Myocyte (in vitro differentiated cells): Measurements from ENCODE around the gene MSANTD2. TPM values are rescaled to one million over a fixed set of nuclear protein-coding genes. Genes with fewer than 3 reads are reported as not detected.

Experiments used
- DNase-seq: peaks from one replicate; pipeline ENCODE4 v3.0.0-alpha.2; 2012; ENCODE audit warnings: low read depth
- polyA plus RNA-seq: library from polyadenylated mRNA; unstranded; fragments of >200 nt; gene quantifications from one replicate; pipeline ENCODE4 v1.2.1, GENCODE V29; 2012; ENCODE audit warnings: missing spikeins
- total RNA-seq: library from RNA; depleted of rRNA; stranded (reverse); fragments of >200 nt; gene quantifications from 2 replicates; pipeline ENCODE4 v1.2.3, GENCODE V29; 2014

The MSANTD2 gene
- total RNA-seq, result 5.7 and 6.7 TPM in 2 replicates
- 4.2 TPM for polyA plus RNA-seq

DNA sequence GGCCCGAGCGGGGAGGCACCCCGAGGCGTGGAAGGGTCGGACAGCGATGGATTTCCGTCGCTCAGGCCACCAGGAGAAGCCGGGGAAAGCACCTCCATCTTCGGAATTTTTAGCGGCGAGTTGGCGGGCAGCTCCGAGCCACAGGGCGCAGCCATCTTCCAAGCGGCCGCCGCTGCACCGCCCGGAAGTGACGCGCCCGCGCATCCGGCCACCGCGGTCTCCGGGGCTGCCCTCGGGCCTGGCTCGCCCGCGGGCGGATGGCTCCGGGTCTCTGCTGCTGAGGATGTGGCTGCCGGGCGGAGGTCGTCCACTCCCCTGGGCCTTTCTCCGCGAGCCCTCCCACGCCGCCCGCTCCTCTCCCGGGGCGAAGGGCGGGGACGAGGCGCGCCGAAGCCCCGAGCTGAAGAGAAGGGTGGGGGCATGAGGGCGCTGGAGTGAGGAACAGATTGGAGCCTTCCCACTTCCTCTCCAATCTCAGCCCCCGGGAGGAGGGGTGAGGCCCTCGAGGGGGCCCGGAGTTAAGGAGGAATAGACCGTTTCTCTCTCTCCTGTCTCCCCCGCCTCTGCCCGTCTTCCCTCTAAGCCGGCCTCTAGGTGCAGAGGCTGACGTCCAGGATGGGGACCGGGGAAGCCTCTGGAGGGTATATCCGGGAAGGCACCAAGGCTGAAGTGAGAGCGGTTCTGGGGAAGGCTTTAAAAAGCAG is at the start of gene MSANTD2:
Gene MSANTD2 (minus strand): TSS at position 181 of the 704 bp plus-strand sequence. CDS start 26 bp downstream, at position 155.
- peak; percentile 85 for DNase-seq

DNA sequence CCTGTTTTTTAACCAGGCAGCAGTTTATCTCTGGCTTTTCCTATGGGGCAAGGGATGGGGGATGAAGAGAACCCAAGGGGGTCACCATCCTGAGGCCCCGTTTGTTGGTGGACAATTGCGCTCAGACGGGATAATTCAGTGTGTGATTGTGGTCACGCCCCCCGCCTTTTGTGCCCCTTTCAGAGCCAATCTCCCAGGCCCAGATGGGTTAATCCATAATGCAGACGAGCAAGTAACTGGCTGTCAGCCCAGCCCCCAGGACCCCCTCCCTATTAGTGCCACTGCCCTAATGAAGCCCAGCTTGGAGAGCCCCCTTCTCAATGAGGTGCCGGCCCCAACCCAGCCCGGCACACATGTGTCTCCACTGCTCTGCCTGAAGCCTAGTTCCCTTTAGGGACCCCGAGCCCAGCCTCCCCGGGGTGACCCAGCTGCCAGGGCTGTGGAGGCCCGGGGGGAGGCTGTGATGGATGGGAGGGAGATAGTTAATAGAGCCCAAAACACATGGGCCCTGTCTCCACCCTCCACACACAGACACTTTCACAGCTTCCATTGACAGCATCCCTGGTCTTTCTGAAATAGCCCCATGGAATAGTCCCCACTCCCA is 46.0 kb upstream of the MSANTD2 start:
- no peak for DNase-seq

DNA sequence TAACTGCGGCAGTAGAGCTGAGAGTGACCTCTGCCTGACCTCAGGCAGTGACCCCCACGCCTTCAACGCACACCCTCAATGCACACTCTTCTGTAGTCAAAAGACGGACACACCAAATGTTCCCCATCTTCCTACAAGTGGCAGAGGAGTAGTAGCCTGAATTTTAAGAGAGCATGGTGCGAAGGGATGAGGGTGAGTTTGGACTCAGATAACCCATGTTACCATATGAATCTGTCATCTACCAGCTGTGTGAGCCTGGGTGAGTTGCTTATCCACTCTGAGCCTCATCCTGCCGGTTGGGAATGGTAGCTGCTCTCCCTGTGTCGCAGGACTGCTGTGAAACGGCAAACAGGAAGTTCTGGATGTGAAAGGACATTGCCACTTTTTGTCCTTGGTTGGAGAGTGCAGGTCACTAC is 44.5 kb upstream of the MSANTD2 start:
- no peak for DNase-seq

DNA sequence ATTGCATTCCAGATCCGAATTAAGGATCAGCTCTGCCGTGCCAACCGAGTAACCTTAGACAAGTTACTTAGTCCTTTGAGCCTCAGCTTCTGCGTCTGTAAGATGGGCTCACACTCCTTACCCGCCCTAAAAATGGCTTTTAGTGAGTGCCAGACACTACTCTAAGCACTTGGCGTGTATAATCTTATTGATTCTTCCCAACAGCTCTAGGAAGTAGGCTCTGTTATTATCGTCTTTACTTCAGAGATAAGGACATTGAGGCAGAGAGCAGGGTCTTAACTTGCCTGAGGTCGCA is 43.4 kb upstream of the MSANTD2 start:
- no peak for DNase-seq

DNA sequence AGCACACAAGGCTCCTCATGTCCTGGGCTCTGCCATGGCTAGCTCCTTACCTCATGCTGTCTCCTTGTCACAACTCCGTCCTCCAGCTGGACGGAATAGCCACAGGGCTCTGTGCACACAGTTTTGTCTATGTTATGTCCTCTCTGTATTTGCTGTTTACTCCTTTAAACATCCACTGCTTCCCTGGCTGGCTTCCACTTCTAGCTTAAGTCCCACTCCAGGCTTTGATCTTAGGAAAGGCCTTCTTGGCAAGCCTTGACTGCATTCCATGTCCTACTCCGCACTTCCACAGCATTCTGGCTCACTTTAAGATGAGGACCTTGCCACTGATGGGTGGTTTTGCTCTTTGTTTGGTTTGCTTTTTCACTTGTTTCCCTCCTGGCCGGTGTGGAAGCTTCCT is 42.1 kb upstream of the MSANTD2 start:
- no peak for DNase-seq

DNA sequence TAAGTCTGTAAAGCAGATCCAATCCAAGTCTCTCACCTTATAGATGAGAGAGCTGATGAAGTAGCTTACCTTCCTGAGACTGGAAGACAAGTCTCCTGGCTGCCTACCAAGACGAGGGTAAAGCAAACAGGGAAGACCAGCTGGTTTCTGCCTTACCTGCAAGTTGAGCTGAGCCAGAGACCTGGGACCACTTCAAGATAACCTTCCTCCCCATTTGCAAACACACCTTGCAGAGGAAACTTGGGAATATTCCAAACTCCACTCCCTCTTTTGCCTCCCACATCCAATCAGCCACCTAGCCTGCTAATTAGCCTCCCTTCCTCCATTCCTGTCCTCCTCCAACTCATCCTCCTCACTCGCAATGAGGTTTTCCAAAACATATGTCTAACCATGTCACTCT is 41.6 kb upstream of the MSANTD2 start:
- DNase-seq, result no peak

DNA sequence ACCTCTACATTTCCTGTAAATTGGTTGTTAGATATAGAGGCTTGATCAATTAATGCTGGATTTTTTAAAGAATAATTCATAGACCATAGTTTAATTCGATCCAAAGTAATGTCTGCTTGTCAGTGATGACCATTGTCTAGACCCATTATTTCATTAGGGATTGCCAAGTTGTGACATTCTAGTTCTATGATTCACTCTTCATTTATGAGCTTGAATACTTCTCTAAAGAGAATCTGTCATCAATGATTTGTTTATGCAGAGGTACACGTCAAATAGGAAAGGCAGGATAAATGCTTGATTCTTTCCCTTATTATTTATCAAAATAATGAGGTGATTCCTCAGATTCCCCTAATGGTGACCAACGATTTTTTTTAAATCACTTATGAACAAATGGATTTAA is 41.0 kb upstream of the MSANTD2 start:
- DNase-seq, result no peak

DNA sequence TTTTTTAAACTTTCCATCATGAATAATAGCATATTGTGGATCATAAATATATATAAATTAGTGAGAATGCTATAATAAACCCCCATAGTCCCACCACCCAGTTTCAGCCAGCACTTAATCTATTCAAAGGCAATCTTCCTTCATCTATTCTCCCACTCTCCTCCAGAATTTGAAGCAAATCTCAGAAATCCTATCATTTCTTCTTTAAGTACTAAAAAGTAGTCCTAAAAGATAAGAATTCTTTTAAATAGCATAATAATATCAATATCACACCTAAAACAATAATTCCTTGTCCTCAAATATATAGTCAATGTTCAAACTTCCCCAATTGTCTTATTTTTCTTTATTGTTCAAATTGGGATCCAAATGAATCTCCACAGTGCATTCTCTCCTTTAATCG is 40.5 kb upstream of the MSANTD2 start:
- no peak for DNase-seq

DNA sequence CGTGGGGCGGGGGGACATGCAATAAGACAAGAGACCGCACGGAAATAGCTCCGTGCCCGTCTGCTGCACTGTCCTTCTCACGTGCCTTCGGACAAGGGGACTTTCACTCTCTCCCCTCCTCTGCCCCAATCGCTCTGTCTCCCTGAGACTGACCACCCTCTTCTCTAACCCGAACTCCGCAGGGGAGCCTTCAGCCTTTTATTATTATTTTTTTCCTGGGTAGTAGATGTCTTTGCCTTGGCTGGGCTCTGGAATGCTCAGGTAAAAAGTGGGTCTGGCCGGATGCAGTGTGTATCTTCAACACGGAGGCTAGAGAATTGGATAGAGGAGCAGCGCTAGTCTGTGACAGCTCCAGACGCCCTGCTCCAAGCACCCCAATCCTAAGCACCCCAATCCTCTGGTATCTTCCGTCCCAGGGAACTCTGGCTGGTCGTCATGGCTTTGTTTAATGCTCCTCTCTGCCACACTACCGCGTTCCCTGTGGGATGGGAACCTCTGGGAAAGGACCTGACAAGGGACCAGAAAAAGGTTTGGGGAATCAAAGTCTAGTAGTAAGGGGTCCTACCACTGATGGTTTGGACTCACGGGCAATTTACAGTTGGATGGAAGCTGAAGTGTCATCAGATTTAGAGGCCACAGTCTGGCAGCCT is 39.9 kb upstream of the MSANTD2 start:
- DNase-seq, result no peak

DNA sequence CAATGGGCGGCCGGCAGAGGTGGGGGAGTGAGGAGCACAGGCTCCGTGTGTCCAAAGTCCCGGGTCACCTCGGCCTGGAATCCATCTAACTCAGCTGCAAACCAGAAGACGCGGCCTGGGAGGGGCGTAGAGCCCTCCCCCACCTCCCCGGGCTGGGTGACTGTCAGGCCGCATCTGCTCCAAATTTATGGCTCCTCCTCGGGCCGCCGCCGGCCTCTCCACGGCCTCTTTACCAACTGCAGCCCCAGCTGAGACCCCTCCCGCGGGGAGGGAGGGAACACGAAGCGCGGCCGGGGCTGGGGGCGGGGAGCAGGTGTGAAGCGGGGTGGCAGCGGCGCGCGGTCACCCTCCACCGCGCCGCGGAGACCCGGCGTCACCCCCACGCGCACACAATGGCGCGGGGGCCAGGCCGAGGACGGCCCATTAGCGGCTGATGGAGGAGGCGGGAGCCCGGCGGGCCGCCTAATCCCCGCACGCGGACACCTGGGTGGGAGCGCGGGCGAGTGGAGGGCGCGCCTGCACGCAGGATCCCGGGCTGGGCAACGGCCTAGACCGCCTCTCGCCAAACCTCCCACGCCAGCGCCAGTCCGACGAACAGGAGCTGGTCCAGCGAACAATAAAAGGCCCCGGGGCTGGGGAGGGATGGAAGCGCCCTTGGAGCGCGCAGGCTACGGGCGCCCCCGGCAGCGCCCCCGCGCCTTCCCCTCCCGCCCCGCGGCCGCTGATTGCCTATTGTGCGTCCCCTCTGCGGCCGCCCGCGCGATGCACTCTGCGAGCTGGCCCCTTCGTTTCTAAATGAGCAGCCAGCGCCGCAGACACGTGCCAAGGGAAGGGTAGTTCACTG is 39.1 kb upstream of the MSANTD2 start:
- DNase-seq, result no peak

DNA sequence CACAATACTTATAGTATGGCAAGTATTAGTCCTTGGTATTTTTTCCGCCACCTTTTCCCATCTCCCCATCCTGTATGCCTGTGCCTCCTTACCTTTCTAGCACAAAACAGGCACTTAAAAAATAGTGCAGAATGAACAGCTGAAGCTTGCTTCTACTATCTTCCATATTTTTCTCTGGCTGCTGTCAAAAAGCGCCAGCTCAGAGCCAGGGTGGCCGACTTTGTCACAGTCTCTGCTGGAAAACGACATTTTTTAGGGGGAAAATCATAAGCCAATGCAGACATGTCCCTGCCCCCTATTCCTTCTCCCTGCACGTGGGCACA is 38.6 kb upstream of the MSANTD2 start:
- DNase-seq, result no peak

DNA sequence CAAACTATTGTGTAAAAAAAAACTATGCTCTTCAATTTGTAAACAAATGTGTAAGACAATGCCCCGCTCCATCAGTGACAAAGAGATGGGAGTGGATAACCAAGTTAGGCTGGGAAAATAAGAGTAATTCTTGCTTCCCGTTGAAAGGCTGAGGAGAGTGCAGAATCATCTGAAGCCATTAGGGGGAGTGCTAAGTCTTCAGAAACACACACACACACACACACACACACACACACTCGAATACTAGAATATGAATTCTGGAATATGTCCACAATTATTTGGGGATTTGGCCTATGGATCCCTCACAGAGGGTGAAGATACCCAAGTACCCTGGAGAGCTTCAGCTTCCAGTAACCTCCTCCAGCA is 37.3 kb upstream of the MSANTD2 start:
- DNase-seq, result peak; percentile 75

DNA sequence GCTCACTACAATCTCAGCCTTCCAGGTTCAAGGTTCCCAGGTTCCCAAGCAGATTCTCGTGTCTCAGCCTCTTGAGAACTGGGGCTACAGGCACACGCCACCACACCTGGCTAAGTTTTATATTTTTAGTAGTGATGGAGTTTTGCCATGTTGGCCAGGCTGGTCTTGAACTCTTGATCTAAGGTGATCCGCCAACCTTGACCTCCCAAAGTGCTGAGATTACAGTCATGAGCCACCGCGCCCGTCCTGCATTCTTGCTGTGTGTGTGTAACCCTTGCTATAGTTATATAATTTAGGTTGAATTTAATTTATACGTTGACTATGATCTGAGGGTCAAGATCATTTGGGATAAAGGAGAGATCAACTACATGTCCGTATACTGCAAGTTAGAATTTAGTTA is 35.7 kb upstream of the MSANTD2 start:
- no peak for DNase-seq

DNA sequence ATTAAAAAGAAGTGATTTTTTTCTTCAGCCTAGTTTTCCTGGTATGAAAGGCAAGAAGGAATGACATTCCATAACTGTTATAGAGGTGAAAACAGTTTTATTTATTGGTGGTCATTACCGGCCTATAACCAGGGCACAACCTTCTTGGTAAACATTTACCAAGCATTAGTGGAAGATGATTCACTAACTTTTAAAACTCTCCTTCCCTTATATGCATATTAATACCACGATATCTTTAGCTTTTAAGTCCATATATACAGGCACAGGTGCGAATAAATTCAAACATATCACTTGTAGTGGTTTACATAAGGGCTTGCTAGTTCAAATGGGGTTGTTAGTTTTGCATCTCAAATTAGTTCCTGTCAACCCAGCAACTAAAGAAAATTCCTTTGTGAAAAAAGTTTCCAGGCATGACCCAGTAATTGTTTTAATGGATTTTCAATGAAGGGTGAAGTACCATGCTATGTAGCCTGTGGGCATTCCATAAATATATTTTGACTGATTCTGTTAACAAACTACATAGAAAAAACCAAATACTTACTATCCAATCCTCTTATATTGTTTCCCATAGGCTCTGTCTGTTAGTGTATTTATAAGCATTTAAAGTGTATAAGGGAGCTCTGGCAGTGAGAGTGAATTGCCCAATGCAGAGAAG is 34.4 kb upstream of the MSANTD2 start:
- DNase-seq, result no peak

DNA sequence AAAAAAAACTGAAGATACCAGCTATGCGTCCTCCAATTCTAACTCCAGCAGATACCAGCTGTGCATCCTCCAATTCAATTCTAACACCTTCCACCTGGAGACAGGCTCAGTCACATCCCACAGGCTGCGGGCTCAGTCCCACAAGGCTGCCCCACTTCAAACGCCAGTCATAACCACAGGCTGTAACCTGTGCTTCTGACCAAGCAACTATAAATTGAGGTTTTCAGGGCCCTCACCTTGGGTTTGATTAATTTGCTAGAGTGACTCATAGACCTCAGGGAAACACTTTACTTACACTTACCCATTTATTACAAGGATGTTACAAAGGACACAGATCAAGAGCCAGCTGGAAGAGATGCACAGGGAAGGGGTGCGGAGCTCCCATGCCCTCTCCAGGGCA is 32.4 kb upstream of the MSANTD2 start:
- no peak for DNase-seq

DNA sequence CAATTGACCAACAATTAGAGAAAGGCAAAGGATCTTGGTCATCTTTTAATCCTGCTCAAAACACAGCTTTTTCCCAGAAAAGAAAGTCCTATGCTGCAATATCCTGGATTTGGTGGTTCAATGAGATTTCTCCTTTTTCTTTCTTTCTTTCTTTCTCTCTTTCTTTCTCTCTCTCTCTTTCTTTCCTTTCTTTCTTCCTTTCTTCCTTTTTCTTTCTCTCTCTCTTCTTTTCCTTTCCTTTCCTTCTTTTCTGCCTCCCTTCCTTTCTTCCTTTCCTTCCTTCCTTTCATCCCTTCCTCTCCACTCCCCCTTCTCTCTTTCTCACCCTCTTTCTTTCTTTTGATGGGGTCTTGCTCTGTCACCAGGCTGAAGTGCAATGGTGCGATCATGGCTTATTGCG is 31.7 kb upstream of the MSANTD2 start:
- DNase-seq, result no peak

DNA sequence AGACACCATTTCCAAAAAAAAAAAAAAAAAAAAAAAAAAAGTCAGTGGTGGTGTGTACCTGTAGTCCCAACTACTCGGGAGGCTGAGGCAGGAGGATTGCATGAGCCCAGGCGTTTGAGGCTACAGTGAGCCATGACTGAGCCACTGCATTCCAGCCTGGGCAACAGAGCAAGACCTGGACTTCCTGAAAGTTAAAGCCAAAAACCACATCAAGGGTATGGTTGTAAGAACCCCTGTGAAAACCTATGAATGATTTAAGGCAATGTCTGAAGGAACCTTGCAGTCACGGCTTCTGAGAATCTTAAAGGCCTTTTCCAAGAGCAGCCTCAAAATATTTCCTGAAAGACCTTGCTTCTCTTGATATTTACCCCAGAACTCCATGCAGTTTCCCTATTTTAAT is 30.5 kb upstream of the MSANTD2 start:
- no peak for DNase-seq

DNA sequence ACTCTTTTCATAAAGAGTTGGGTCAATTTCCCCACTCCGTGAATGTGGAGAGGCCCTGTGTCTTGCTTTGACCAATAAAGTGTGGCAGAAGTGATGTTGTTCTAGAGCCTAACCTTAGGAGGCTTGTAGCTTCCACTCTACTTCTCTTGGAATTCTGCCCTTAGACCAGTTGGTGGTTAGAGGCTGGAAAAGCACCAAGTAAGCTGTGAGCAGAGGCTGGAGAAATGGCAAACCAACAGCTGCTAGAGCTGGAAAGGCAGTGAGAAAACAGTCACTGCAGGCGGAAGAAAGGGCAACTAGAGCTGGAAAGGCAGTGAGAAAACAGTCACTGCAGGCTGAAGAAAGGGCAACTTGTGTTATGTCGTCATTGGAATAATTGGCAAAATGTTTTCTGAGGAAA is 29.8 kb upstream of the MSANTD2 start:
- peak; percentile 93 for DNase-seq

DNA sequence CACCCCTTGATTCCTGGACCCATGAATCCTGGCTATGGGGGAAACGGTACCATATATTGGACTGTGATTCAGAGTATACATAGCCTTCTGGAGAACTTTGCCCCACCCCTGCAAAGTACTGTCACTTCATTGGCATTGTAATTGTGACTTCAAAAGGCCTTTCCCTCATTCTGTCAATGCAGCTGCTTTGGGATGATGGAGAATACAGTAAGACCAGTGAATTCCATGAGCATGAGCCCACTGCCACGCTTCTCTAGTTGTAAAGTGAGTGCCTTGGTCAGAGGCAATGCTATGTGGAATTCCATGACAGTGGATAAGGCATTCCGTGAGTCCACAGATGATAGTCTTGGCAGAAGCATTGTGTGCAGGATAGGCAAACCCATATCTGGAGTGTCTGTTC is 25.7 kb upstream of the MSANTD2 start:
- peak; percentile 86 for DNase-seq

DNA sequence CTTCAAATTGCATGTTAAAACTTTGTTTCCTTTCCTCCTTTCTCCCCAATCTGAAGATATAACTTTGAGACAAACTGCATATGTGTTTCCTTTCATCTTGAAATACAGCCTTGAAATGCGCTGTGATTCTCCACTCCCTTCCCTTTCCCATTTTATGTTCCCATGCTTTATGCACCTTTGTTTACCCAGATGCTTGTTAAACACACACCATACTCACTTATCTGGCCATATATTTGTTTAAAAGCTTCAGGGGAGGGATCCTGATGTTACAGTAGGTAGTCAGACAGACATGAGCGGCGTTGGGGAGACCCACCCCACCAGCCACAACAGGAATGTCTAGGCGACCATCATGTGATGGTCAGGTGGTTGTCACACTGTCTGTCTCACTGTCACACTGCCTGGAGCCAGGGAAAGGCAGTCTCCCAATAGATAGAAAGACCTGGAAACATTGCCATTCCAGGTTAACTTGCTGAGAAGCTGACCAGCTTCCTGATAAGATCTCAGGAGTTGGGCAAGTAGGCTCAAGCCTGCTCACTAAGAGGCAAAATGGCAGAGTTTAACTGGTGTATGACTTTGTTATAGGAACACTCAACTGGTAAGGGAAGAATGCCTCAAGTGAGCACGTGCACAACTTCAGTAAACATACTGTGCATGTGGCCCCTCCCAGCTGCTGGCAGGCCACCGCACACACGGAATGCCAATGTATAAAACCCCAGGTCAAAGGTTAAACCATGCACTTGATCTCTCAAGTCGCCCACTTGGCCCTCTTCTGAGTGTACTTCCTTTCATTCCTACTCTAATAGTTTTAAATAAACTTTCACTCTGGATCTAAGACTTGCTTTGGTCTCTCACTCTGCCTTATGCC is 23.5 kb upstream of the MSANTD2 start:
- no peak for DNase-seq
